ENCODE data around the gene TSHR.
"Not testable (repeated sequence)": the region's sequence is repeated elsewhere in the genome, so short reads cannot be mapped to it uniquely, and the experiment has no call there.

Gene TSHR

DNA sequence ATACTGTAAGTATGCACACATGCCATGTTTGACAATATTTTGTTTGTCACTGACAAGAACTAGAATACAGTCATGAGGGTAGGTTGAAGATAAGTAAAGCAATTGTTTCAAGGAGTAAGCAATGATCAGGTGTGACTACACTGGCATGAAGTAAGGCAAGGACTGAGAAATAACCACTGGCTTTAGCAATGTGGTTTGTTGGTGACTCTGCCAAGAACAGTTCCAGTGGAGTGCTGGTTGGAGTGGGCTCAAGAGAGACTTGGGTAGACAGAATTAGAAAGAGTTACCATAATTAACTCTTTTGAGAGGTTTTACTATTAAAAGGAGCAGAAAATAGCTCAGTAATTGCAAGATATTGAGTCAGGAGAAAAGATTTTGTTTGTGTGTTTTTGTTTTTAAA, 135.7 kb downstream of the TSHR start:
- DNase-seq: no peak

DNA sequence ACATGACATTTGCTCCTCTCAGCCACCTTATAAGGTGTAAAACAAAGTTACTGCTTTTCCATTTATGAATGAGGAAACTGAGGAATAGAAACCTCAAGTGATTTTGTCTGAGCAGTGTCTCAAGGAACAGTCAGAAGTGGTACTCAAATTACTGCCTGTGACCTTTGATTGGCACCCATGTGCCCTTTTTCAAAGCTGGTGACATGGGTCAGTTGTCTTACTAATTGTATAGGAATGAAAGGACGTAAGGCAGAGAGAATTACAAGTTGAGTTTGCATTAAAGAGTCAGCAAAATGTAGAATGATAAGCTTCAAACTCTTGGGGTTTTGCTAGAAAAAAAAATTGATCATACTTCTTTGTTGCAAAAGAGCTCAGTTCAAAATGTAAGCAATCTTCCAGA, 136.2 kb downstream of the TSHR start:
- no peak for DNase-seq

DNA sequence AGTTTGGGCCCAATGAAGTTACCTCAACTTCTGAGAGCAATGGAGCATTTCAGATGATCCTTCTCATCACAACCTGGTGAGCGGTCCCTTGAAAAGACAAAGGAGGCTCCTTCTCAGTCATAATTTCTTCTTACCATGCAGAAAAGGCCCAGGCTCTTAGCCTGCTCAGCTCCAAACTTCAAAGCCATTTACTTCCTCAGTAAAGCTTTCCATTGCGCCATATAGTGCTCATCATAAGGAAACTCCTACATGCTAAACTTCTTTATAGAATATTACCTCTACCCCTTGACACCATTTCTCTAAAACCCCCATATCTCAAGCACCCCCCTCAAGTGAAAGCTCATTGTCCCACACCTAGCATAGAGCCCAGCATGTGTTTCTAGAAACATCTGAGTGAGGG, 138.2 kb downstream of the TSHR start:
- DNase-seq: no peak

DNA sequence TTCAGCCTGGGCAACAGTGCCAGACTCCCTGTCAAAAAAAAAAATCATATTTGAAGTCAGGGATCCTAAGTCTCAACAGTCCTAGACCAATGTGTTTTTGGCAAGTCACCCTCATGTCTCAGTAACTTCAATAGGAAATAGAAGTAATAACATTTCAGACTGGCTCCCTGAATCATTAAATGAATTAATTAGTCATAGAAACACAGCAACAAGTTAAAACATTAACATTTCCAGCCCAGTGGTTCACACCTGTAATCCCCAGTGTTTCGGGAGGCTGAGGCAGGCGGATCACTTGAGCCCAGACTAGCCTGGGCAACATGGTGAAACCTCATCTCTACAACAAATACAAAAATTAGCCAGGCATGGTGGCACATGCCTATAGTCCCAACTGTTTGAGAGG, 140.1 kb downstream of the TSHR start:
- no peak for DNase-seq

DNA sequence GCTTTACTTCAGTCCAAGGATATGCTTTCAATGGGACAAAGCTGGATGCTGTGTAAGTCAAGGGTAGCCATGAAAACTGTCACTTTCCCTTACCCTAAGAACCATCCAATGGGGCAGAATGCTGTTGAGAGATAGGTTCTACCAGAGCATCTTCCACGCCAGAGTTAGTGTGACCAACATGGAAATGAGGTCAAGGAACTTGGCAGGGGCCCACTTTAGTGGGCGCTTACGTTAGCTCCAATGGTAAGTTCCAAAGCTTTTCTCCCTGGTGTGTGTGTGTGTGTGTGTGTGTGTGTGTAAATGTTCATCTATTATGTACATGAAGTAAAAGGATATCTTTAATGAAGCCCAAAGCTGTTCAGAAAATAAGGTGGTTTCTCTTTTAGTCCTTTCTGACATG, 141.2 kb downstream of the TSHR start:
- DNase-seq: no peak

DNA sequence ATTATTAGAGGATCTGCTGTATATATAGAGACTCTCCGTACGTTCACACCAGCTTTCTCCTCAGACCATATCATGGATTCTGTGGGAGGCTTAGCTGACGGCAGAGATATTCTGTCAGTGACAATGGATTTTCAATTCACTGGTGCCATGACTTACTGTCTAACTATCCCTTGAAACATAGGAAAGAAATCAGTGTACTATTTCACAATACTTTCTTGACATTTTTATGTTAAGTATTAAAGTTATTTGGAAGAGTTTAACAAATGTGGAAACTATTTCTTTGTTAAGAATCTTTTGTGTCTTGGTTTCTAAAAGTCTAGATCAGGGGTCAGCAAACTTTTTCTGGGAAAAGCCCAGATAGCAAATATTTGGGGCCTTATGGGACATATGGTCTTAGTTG, 146.8 kb downstream of the TSHR start:
- no peak for DNase-seq

DNA sequence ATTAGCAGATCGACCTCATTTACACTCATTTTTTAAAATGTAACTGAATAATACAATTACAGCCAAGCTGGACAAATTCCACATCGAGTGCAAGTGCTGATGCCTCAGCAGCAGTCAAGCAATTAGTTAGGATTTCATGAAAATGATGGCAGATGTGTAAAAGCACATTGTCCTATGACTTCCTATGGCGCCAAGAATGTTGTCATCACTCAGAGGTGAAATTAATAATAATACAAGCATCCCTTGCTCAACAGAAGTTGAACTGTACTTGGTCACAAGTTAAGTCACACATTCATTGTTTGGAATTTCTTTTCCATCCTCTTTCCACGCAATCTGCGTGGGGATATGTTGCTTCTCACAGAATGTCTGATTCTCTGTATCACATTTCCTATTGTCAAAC, 148.0 kb downstream of the TSHR start:
- no peak for DNase-seq

DNA sequence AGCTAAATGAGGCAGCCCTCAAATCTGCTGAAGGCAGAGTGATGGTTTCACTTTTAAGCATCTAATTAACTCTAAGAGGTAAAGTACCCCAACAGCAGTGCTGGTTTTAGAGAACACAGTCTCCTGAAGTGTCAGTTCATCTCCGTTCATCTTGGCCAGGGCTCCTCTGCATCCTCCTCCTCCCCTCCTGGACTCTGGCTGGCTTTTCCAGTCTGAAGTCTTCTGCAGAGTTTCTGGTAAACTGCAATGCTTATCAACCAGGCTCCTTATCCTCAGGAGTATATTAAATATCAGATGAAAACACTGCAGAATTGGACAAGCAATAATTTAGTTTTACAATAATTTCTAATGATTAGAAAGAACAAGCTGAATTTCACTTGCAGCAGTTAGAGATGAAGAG, 150.0 kb downstream of the TSHR start:
- DNase-seq: no peak

DNA sequence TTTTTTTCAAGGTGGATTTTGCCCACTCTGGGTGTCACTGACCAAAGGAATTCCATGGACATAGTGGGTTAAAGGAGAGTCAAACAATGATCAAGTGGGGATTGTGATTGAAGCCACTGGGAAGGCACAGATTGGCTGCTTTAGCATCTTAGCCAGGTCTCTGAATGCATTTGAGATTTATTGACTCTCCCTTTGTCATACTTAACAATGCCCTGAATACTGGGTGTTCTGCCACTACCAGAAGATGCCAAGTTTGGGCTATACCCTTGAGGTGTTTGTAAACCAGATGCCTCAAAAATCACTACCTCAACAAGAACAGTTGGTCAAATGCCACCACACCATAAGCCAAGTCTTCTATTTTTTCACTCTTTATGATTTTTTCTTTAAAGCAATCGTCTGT, 150.5 kb downstream of the TSHR start:
- no peak for DNase-seq

DNA sequence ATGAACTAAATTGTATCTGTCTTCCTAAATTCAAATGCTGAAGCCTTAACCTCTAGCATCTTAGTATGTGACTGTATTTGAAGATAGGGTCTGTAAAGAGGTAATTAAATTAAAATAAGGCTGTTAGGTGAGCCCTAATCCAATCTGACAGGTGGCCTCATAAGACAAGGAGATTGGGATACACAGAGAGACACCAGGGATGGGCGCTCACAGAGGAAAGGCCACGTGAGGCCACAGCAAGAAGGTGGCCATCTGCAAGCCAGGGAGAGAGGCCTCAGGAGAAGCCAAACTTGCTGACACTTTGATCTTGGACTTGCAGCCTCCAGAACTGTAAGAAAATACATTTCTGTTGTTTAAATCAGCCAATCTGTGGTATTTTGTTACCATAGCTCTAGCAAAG, 154.8 kb downstream of the TSHR start:
- no peak for DNase-seq

DNA sequence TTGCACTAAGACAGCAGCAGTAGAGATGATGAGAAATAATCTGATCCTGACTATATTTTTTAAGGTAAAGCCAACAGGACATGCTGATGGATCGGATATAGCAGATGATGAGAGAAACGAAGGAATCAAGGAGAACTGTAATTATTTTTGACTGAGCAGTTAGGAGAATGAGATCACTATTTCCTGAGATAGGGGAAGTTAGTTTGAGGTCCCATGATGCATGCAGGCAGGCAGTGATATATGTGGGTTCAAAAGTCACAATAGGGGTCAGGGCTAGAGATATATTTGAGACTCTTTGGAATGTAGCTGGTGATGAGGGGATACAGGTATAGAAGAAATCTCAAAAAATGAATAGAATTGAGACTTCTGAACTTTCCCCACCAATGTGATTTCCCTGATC, 157.8 kb downstream of the TSHR start:
- no peak for DNase-seq

DNA sequence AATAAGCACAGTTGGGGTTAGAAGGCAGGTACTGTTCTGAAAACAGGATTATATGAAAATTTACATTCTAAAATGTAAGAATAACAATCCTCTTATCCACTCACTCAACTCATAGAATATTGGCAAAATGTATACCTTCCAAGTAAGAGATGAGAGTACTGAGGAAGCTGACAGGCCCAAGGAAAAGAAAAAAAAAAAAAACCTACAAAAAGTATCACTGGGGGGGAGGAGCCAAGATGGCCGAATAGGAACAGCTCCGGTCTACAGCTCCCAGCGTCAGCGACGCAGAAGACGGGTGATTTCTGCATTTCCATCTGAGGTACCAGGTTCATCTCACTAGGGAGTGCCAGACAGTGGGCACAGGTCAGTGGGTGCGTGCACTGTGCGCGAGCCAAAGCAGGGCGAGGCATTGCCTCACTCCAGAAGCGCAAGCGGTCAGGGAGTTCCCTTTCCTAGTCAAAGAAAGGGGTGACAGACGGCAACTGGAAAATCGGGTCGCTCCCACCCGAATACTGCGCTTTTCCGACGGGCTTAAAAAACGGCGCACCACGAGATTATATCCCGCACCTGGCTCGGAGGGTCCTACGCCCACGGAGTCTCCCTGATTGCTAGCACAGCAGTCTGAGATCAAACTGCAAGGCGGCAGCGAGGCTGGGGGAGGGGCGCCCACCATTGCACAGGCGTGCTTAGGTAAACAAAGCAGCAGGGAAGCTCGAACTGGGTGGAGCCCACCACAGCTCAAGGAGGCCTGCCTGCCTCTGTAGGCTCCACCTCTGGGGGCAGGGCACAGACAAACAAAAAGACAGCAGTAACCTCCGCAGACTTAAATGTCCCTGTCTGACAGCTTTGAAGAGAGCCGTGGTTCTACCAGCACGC, 158.8 kb downstream of the TSHR start:
- DNase-seq: not testable (repeated sequence)

DNA sequence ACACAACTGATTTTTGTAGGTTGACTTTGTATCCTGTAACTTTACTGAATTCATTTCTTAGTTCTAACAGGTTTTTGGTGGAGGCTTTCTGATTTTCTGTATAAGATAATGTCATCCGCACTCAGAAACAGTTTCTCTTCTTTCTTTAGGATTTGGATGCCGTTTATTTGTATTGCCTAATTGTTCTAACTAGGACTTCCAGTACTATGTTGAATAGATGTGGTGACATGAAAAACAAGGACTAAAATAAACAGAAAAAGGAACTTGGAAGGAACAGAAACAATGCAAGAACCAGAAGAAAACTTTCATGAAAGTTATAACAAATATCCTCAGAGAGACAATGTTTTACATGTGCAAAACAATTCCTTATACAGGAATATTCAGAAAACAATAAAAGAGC, 165.1 kb downstream of the TSHR start:
- no peak for DNase-seq

DNA sequence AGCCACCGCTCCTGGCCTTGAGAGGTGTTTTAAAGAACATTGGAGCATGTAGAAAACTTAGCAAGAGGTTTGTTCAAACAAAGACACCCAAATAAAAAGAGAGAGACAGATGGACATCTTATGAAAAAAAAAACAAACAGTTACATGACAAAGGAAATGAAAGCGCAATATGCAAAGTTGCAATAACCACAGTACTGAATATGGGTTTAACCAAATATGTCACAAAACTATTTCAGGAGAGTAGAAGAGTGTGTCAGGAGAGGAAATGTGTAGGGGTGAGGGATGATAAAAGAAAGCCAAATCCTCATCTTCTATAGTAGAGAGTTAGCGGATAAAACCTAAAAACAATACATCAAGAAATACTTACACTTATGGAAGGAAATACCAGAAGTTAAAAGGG, 166.9 kb downstream of the TSHR start:
- no peak for DNase-seq

DNA sequence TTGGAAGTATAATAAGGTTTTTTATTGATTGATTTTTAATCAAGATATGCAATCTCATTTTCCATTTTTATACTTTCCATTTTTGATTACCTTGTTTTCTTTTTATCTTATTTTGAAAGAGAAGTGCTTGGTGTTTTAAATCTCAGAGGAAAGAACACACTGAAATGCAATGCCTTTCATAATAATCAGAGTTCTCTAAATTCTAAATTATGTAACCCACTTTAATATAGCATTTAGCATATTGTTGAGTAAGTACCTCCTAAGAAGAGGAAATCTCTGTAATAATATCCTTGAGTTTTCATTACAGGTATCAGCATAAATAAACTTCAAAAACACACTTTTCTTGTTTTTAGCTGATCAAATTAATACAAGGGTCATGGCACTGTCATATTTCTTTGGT, 168.4 kb downstream of the TSHR start:
- no peak for DNase-seq

DNA sequence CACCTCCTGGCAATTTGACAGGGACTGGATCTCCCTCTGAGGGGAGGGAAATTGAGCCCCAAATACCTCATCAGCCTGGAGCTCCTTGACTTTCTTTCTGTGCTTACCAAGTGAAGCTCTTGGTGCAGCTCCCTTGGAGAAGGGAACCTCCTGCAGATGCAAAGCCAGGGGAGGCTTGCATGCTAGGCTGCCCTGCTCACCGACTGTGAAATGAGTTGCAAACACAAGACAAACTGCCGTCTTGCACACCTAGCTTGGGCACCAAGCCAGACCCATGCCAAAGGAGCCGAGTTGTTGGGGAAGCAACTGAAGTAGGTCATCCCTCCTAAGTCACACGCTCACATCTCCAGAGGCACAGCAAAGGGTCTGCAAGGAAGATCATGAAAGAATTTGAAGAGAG, 170.1 kb downstream of the TSHR start:
- no peak for DNase-seq

DNA sequence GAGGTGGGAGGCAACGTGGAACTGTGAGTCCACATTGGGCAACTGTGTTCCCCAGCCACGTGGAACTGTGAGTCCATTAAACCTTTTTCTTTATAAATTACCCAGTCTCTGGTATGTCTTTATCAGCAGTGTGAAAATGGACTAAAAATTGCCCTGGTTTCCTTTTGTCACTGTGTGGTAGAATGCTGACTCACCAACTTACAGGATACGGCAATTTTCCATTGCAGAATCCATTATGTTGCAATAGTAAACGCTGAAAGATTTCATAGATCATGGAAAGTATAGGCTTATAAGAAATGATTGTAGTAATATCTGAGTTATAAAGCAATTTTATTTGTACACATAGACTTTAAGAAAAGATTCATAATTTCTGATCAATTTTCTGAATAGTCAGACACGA, 172.4 kb downstream of the TSHR start:
- no peak for DNase-seq

DNA sequence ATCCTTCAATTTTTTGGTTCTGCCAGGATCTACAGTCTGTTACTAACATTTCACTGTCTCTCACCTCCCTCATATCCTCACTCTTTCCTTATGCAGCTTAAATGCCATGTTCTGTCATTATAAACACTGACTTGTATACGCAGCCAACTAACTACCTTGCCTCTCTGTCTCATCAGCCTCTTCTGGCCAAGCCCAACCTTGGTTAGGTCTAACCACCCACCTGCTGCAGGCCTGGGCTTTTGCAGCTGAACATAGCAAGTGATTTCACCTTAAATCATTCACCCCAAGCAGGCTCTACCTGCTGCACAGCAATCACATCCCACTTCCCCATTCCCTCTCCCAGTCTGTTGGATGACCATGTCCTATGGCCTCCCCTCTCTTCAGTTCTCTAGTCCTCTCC, 173.8 kb downstream of the TSHR start:
- DNase-seq: no peak

DNA sequence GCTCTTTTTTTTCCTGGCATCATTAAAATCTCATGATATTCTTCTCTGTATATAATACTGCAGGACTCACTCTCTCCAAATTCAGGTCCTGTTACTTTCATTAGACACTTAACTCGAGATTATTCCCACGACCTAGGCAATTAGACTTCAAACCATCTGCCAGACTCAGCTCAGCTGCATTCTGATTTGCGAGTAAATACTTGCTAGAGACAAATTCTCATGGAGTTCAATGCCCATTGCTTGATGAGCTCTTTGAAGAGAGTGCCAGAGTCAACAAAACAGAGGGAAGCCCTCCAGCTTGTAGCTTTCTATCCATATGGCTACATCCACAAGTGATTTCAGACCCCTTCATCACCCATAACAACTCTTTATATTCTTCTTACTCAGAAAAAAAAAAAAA, 177.0 kb downstream of the TSHR start:
- DNase-seq: no peak

DNA sequence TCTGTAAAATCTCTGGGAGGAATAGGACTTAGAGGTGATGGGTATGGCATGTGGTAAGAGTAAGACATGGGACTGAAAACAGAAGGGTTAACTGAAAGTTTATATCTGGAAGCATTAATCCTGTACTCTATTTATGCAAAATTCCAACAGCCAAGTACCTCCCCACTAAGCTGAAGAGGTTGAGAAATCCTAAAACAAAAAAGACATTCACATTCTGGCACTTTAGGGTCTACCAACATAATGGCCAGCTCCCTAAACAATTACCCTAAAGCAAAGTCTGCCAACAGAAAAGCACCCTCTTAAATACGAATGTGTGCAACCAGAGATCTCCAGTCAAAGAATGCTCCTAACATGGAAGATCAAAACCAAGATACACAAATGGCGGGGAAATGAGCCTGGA, 178.0 kb downstream of the TSHR start:
- no peak for DNase-seq

DNA sequence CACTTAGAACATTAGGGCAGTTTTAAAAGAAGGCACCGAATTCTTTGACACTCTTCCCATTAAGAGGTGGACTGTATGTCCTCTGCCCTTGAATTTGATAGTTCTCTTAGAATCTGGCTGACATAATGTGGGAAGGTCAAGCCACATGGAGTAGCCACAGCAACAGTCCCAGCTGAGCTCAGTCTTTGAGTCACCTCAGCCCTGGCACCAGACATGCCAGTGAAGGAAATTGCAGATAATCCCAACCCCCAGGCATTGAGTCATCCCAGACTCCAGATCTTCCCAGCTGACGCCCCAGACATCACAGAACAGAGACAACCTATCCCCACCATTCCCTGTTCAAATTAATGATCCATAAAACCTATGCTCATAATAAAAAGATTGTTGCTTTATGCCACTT, 181.9 kb downstream of the TSHR start:
- no peak for DNase-seq

DNA sequence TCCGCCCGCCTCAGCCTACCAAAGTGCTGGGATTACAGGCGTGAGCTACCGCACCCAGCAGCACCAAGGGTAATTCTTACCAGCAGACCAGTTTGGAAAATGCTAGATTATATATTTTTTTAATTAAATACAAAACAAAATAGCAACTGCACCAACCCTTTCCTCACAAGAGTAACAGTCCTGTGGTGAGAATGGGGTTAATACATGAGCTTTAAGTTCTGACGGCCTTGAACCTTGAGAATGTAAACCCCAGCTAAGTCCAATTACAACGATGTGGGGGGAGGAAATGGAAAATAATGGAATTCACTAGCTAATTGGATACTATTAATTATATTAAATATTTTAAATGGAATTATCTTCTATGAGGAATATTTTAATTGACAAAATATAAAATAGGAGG, 183.0 kb downstream of the TSHR start:
- DNase-seq: no peak

DNA sequence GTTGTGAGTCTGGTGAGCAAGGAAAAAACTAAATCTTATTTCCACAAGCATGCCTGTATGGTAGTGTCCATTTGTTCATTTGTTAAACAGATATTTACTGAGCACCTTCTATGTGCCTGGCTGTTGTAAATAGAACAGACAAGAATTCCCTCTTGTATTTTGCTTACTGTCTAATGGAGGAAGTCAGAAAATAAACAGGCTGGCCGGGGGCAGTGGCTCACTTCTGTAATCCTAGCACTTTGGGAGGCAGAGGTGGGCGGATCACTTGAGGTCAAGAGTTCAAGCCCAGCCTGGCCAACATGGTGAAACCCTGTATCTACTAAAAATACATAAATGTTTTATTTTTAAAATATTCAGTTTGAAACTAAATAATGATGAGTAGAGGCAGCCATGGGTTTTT, 186.0 kb downstream of the TSHR start:
- DNase-seq: no peak

DNA sequence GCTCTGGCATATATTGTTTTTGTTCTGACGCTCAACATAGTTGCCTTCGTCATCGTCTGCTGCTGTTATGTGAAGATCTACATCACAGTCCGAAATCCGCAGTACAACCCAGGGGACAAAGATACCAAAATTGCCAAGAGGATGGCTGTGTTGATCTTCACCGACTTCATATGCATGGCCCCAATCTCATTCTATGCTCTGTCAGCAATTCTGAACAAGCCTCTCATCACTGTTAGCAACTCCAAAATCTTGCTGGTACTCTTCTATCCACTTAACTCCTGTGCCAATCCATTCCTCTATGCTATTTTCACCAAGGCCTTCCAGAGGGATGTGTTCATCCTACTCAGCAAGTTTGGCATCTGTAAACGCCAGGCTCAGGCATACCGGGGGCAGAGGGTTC, 188.4 kb downstream of the TSHR start:
- no peak for DNase-seq

DNA sequence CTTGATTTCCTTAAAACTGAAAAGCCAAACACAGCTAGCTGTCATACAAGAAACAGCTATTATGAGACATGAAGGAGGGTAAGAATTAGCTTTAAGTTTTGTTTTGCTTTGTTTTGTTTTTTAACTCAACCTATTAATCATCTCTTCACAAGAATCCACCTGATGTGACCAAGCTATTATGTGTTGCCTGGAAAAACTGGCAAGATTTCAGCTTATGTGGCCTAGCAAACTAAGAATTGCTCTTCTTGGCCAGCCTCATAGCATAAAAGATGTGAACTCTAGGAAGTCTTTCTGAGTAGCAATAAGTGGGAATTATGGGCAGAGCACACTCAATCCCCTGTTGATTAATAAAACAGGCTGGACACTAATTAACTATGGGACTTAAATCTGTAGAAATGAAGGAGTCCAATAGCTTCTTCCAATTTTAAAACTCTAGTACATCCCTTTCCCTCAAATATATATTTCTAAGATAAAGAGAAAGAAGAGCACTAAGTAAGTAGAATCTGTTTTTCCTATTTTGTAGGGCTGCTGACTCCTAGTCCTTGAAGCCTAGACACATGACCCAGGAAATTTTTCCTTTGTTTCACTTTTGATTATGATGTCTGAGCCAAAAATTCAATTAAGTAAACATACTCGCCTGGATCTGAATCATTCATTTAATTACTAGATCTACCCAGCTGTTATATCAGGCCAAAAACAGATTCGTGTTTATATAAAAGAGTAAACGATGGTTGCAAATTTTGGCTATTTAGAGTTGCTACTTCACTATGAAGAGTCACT, 189.6 kb downstream of the TSHR start:
- no peak for DNase-seq
